Keratinocyte (primary cell): ENCODE measurements around the gene CTRB1. TPM values are rescaled to one million over a fixed set of nuclear protein-coding genes. Genes with fewer than 3 reads are reported as not detected.
A peak's percentile ranks its signal among the peaks of the same experiment; 100 is the strongest.
"Not testable (repeated sequence)": the region's sequence is repeated elsewhere in the genome, so short reads cannot be mapped to it uniquely, and the experiment has no call there.

ENCODE experiments used
- DNase-seq: peaks from one replicate; pipeline ENCODE4 v3.0.0-alpha.2; 2011; ENCODE audit warnings: low read depth, missing footprints, low spot score
- FAIRE-seq: peaks from 2 replicates; lab custom pipeline; 2011; peaks lifted over from hg19 to GRCh38; lab: Jason Lieb, UNC
- H2AFZ ChIP-seq: 2 replicates; pipeline ENCODE4 v1.6.0; 2012; ENCODE audit warnings: low read length, control low read depth, inconsistent platforms; ENCODE audit not compliant: control insufficient read depth
- H3K27ac ChIP-seq: 2 replicates; pipeline ENCODE4 v1.5.1; 2011; ENCODE audit warnings: low read length; ENCODE audit not compliant: control insufficient read depth, insufficient read depth
- H3K27me3 ChIP-seq: 3 replicates; pipeline ENCODE4 v1.6.0; 2011; ENCODE audit warnings: low read length; ENCODE audit not compliant: control insufficient read depth, insufficient read depth; ENCODE audit errors: extremely low read depth
- H3K36me3 ChIP-seq, 2 experiments: 2 replicates in 1 of 2; 3 replicates in 1 of 2; pipeline ENCODE4 v1.5.1; 2011; ENCODE audit warnings: low read length in 2 of 2, mild to moderate bottlenecking in 1 of 2; ENCODE audit not compliant: control insufficient read depth in 2 of 2, insufficient read depth in 2 of 2; ENCODE audit errors: extremely low read depth in 1 of 2
- H3K4me1 ChIP-seq: 3 replicates; pipeline ENCODE4 v1.5.1; 2011; ENCODE audit warnings: low read length; ENCODE audit not compliant: control insufficient read depth, insufficient read depth; ENCODE audit errors: extremely low read depth
- H3K4me2 ChIP-seq: 3 replicates; pipeline ENCODE4 v1.6.0; 2011; ENCODE audit warnings: low read depth, low read length; ENCODE audit not compliant: control insufficient read depth, insufficient read depth; ENCODE audit errors: extremely low read depth
- H3K4me3 ChIP-seq, 3 experiments: fragments of 200-600 bp in 1 of 3; sonication (generic) in 1 of 3; 2 replicates in 2 of 3; 3 replicates in 1 of 3; pipeline ENCODE4 v1.5.1; 2011 to 2016; ENCODE audit warnings: low read length in 3 of 3, mild to moderate bottlenecking in 3 of 3, control low read depth in 2 of 3, inconsistent platforms in 1 of 3, low read depth in 1 of 3, mixed read lengths in 1 of 3, mixed run types in 1 of 3, moderate library complexity in 1 of 3; ENCODE audit not compliant: control insufficient read depth in 2 of 3, insufficient read depth in 2 of 3; ENCODE audit errors: extremely low read depth in 1 of 3
- H3K79me2 ChIP-seq: 2 replicates; pipeline ENCODE4 v1.6.0; 2012; ENCODE audit warnings: low read length; ENCODE audit not compliant: control insufficient read depth, insufficient read depth
- H3K9ac ChIP-seq: 3 replicates; pipeline ENCODE4 v1.6.0; 2011; ENCODE audit warnings: low read length; ENCODE audit not compliant: control insufficient read depth, insufficient read depth; ENCODE audit errors: extremely low read depth
- H3K9me1 ChIP-seq: 3 replicates; pipeline ENCODE4 v1.6.0; 2011; ENCODE audit warnings: low read length; ENCODE audit not compliant: control insufficient read depth, insufficient read depth; ENCODE audit errors: extremely low read depth
- H3K9me3 ChIP-seq: 2 replicates; pipeline ENCODE4 v1.5.1; 2012; ENCODE audit warnings: low read depth, low read length; ENCODE audit not compliant: control insufficient read depth
- H4K20me1 ChIP-seq: 3 replicates; pipeline ENCODE4 v1.6.0; 2011; ENCODE audit warnings: low read length; ENCODE audit not compliant: control insufficient read depth, insufficient read depth; ENCODE audit errors: extremely low read depth
- CTCF ChIP-seq, 3 experiments: IDR thresholded peaks in 1 of 3; conservative IDR thresholded peaks in 1 of 3; optimal IDR thresholded peaks in 1 of 3; 2 replicates in 2 of 3; 3 replicates in 1 of 3; pipeline versions ENCODE3 to v1.5.1; 2011; ENCODE audit warnings: low read length in 3 of 3, mild to moderate bottlenecking in 3 of 3, moderate library complexity in 2 of 3, control low read depth in 1 of 3, inconsistent platforms in 1 of 3; ENCODE audit not compliant: insufficient read depth in 2 of 3; ENCODE audit errors: extremely low read depth in 1 of 3
- EZH2 ChIP-seq: IDR thresholded peaks from one replicate; pipeline ENCODE4 v1.6.1; 2012; ENCODE audit warnings: inconsistent platforms, mild to moderate bottlenecking, low read length, moderate library complexity
- dilution Hi-C: fragments of 300-500 bp; cut with MboI; formaldehyde crosslinking; loops from one replicate; pipeline ENCODE4 v1.7.0; 2020; ENCODE audit warnings: low sequenced_read_pairs; ENCODE audit not compliant: extremely low pct_ligation_motif_present
- polyA plus RNA-seq, 5 experiments: library from polyadenylated mRNA; depleted of rRNA in 3 of 5; stranded (reverse) in 3 of 5; stranded (forward) in 1 of 5; unstranded in 1 of 5; fragments of >200 nt; gene quantifications; 1 replicate in 1 of 5; 2 replicates in 3 of 5; 3 replicates in 1 of 5; pipeline versions ENCODE4 v1.2.1 to v1.2.3, GENCODE V29; 2011 to 2012; ENCODE audit warnings: missing spikeins in 2 of 5, low read depth in 1 of 5, low replicate concordance in 1 of 5

CTRB1 gene
- polyA plus RNA-seq, 1 donor (not counting 4 experiments of a cell fraction or from before 2014, with no cell fraction given): not detected

DNA sequence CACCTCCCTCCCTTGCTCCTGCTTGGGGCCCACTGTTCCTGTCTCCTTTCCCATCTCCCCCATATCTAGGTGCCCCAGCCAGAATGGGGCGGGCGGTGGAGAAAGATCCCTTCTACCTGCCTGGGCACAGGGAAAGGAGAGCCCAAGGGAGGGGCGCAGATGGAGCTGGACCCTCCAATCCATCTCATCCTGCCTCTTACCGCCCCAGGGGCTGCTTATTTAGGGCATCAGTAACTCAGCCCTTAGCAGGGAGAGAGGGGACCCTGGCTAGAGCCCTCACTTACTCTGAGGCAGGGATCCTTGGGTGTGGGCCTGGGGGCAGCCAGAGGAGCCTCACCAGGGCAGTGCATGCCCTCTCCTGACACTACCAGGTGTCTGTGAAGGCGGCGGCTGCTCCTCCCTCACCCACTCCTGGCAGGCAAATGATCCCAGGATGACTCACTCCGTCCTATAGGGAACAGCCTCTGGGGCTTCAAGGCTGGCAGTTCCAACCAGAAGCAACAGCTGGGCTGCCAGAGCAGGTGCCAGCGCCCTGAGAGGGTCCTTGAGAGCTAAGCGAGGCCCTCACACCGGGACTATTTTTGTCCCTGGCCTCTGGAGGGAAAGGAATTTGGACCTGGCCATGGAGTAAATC, 49.0 kb downstream of the CTRB1 start:
- FAIRE-seq (peak; percentile 77), DNase-seq (no peak)
- Histone ChIP-seq H3K4me3 (peak overlapping the region; percentile 5 to 54 (median 34)), H2AFZ (no peak overlapping the region), H3K27ac (peak overlapping the region; percentile 56), H3K9ac (peak overlapping the region; percentile 63), H3K36me3 (peaks cover 4 to 13% of the 10 kb centered on the region in 2 experiments), H3K9me1 (peaks cover 2% of the 10 kb centered on the region), H3K4me2 (peak overlapping the region; percentile 86), H3K9me3 (no peaks in the 10 kb centered on the region), H3K79me2 (peaks cover 34% of the 10 kb centered on the region), H3K27me3 (no peaks in the 10 kb centered on the region), H4K20me1 (peaks cover 3% of the 10 kb centered on the region), H3K4me1 (peaks cover 35% of the 10 kb centered on the region)
- no peak for TF ChIP-seq EZH2
- peak in 1 of 3 experiments; percentile 15 for TF ChIP-seq CTCF (optimal IDR thresholded peaks at IDR 0.05 in 1 of 3, IDR thresholded peaks at IDR 0.05 in 1 of 3, conservative IDR thresholded peaks at IDR 0.05 in 1 of 3; ENCODE audit: extremely low read depth in 1 of 3, insufficient read depth in 2 of 3, low read length in 3 of 3)
- dilution Hi-C loops: no loop called here

- not testable (repeated sequence) for H3K4me2 ChIP-seq
These were observed 50.6 kb downstream of the CTRB1 start for GRCh38 chr16:75269358-75269757.

More at GRCh38 chr16:75269358-75269757, 50.6 kb downstream of the CTRB1 start:
- H3K4me3 ChIP-seq, H3K9ac ChIP-seq, H3K27me3 ChIP-seq, dilution Hi-C loops, H3K9me1 ChIP-seq, H3K36me3 ChIP-seq, DNase-seq, FAIRE-seq, H3K9me3 ChIP-seq, H3K27ac ChIP-seq, H2AFZ ChIP-seq, H4K20me1 ChIP-seq: not testable (repeated sequence)
- H3K79me2 ChIP-seq: peaks cover 17% of the 10 kb centered on the region
- H3K4me1 ChIP-seq: peaks cover 36% of the 10 kb centered on the region
